Duodenal mucosa (tissue), 2 donors: ENCODE measurements around the gene C1orf141.
"Not testable (repeated sequence)": the region's sequence is repeated elsewhere in the genome, so short reads cannot be mapped to it uniquely, and the experiment has no call there.

ENCODE experiments used
- H3K27ac ChIP-seq: one replicate; pipeline ENCODE4 v1.7.0; 2013; ENCODE audit warnings: low read depth, low read length
- H3K27me3 ChIP-seq, 2 donors: one replicate each; pipeline ENCODE4 v1.7.0; 2013; ENCODE audit warnings: low read length in 2 of 2, control low read depth in 1 of 2; ENCODE audit not compliant: insufficient read depth in 2 of 2, control insufficient read depth in 1 of 2
- H3K36me3 ChIP-seq, 2 donors: one replicate each; pipeline ENCODE4 v1.7.0; 2013; ENCODE audit warnings: low read length in 2 of 2, control low read depth in 1 of 2; ENCODE audit not compliant: insufficient read depth in 2 of 2, control insufficient read depth in 1 of 2
- H3K4me1 ChIP-seq, 2 donors: one replicate each; pipeline ENCODE4 v1.7.0; 2013; ENCODE audit warnings: low read length in 2 of 2, control low read depth in 1 of 2; ENCODE audit not compliant: insufficient read depth in 2 of 2, control insufficient read depth in 1 of 2
- H3K4me3 ChIP-seq, 2 donors: one replicate each; pipeline ENCODE4 v1.7.0; 2013; ENCODE audit warnings: low read length in 2 of 2, low read depth in 1 of 2
- H3K9ac ChIP-seq, 2 donors: one replicate each; pipeline ENCODE4 v1.7.0; 2013; ENCODE audit warnings: low read length in 2 of 2, low read depth in 1 of 2
- H3K9me3 ChIP-seq, 2 donors: one replicate each; pipeline ENCODE4 v1.7.0; 2013; ENCODE audit warnings: low read length in 2 of 2, control low read depth in 1 of 2; ENCODE audit not compliant: control insufficient read depth in 1 of 2

The C1orf141 gene

DNA sequence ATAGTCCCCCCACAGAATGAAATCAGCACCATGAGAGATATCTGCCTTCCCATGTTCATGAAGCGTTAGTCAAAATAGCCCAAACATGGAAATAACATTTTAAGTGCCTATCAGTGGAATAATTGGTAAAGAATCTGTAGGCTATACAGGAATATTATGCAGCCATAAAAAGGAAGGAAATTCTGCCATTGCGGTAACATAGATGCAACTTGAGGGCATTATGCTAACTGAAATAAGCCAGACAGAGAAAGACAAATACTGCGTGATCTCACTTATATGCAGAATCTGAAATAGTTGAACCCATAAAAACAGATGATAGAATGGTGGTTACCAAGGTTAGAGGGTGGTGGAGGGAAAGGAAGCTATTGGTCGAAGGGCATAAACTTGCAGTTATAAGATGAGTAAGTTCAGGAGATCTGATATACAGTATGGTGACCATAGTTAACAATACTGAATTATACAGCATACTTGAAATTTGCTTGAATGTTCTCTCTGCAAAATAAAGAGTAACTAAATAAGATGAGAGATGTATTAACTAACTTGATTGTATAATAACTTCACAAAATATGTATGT lies 30.8 kb upstream of the C1orf141 start:
- H3K4me3 ChIP-seq = no peak overlapping the region
- H3K9me3 ChIP-seq = no peaks in the 10 kb centered on the region
- H3K36me3 ChIP-seq = no peaks in the 10 kb centered on the region
- H3K27ac ChIP-seq = no peak overlapping the region
- no peak overlapping the region for H3K9ac ChIP-seq
- H3K27me3 ChIP-seq = no peaks in the 10 kb centered on the region
- no peaks in the 10 kb centered on the region for H3K4me1 ChIP-seq

GRCh38 chr1:67162954-67163353 lies 28.2 kb upstream of the C1orf141 start:
- Histone ChIP-seq H3K36me3 (no peaks in the 10 kb centered on the region), H3K4me1 (no peaks in the 10 kb centered on the region), H3K9ac (no peak overlapping the region), H3K27ac (no peak overlapping the region), H3K27me3 (no peaks in the 10 kb centered on the region), H3K9me3 (no peaks in the 10 kb centered on the region), H3K4me3 (no peak overlapping the region)

GRCh38 chr1:67159233-67159632 lies 24.5 kb upstream of the C1orf141 start:
- Histone ChIP-seq H3K4me1 (no peaks in the 10 kb centered on the region), H3K9me3 (no peaks in the 10 kb centered on the region), H3K4me3 (no peak overlapping the region), H3K9ac (no peak overlapping the region), H3K36me3 (no peaks in the 10 kb centered on the region), H3K27me3 (no peaks in the 10 kb centered on the region), H3K27ac (no peak overlapping the region)

DNA sequence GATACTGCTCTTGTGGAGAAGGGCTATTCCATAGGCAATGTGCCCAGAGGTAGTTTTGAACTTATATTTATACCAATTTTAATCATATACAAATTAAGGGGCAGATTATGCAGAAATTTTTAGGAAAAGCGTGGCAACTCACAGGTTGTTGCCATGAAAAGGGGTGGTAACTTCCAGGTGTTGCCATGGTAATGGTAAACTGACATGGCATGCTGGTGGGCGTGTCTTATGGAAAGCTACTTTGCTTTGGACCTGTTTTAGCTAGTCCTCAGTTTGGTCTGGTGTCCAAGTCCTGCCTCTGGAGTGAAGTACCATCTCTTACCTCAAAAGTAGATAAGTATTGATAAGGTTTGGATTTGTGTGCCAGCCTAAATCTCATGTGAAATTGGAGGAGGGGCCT lies 23.6 kb upstream of the C1orf141 start:
- H3K27ac ChIP-seq = no peak overlapping the region
- no peak overlapping the region for H3K4me3 ChIP-seq
- H3K4me1 ChIP-seq = no peaks in the 10 kb centered on the region
- H3K27me3 ChIP-seq = no peaks in the 10 kb centered on the region
- no peaks in the 10 kb centered on the region for H3K36me3 ChIP-seq
- no peak overlapping the region for H3K9ac ChIP-seq
- H3K9me3 ChIP-seq = no peaks in the 10 kb centered on the region

DNA sequence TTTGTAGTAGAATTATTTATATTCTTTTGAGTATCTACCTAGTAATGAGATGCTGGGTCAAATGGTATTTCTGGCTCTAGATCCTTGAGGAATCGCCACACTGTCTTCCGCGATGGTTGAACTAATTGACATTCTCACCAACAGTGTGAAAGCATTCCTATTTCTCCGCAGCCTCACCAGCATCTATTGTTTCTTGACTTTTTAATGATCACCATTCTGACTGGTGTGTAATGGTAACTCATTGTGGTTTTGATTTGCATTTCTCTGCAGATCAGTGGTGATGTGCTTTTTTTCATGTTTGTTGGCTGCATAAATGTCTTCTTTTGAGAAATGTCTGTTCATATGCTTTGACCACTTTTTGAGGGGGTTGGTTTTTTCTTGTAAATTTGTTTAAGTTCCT lies 16.2 kb upstream of the C1orf141 start:
- no peaks in the 10 kb centered on the region for H3K36me3 ChIP-seq
- no peak overlapping the region for H3K27ac ChIP-seq
- no peak overlapping the region for H3K4me3 ChIP-seq
- H3K9me3 ChIP-seq = no peaks in the 10 kb centered on the region
- no peak overlapping the region for H3K9ac ChIP-seq
- peaks cover 7 to 10% of the 10 kb centered on the region in 2 donors for H3K4me1 ChIP-seq
- H3K27me3 ChIP-seq = no peaks in the 10 kb centered on the region

DNA sequence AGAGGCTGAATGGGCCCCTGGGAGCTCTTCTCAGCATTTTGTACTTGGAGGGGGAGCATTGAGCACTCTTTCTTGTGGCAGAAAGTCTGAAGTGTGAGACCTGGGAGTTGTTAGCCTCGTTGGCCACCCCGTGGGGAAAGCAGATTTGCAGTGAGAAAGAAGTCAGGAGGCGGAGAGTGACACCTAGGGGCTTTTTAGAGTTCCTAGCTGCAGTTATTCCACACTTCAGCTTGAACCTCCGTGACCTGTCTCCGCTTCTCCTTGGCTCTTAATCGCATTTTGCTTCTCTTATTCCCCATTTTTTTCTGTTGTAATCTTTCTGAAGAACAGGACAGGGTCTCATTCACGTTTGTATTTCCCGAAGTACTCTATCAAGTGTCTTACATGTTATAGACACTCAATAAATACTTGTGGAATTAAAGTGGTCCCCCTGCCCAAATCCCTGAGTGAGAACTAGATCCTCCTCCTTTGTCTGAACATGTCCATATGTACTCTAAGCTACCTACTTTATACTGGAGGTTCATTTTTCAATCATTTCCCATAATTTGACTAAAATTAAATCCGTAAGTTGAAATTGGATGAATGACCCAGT lies 14.5 kb upstream of the C1orf141 start:
- Histone ChIP-seq H3K4me3 (peak overlapping the region in 1 of 2 donors; percentile 13), H3K27me3 (no peaks in the 10 kb centered on the region), H3K9ac (no peak overlapping the region), H3K9me3 (no peaks in the 10 kb centered on the region), H3K4me1 (peaks cover 7 to 10% of the 10 kb centered on the region in 2 donors), H3K36me3 (no peaks in the 10 kb centered on the region), H3K27ac (no peak overlapping the region)

- Histone ChIP-seq H3K9me3 (no peaks in the 10 kb centered on the region), H3K4me3 (peak overlapping the region in 1 of 2 donors; percentile 13), H3K27me3 (no peaks in the 10 kb centered on the region), H3K9ac (no peak overlapping the region), H3K4me1 (peaks cover 7 to 10% of the 10 kb centered on the region in 2 donors), H3K36me3 (no peaks in the 10 kb centered on the region), H3K27ac (no peak overlapping the region)
Observed at GRCh38 chr1:67148516-67149178, 13.9 kb upstream of the C1orf141 start.

GRCh38 chr1:67147973-67148372 lies 13.2 kb upstream of the C1orf141 start:
- H3K9me3 ChIP-seq, H3K27me3 ChIP-seq, H3K36me3 ChIP-seq, H3K27ac ChIP-seq, H3K9ac ChIP-seq, H3K4me3 ChIP-seq: not testable (repeated sequence)
- peaks cover 7 to 10% of the 10 kb centered on the region in 2 donors for H3K4me1 ChIP-seq

- Histone ChIP-seq H3K27me3 (no peaks in the 10 kb centered on the region), H3K9me3 (no peaks in the 10 kb centered on the region), H3K4me3 (no peak overlapping the region), H3K4me1 (peaks cover 7 to 10% of the 10 kb centered on the region in 2 donors), H3K27ac (no peak overlapping the region), H3K9ac (no peak overlapping the region), H3K36me3 (no peaks in the 10 kb centered on the region)
Observed at GRCh38 chr1:67146539-67146938, 11.8 kb upstream of the C1orf141 start.

DNA sequence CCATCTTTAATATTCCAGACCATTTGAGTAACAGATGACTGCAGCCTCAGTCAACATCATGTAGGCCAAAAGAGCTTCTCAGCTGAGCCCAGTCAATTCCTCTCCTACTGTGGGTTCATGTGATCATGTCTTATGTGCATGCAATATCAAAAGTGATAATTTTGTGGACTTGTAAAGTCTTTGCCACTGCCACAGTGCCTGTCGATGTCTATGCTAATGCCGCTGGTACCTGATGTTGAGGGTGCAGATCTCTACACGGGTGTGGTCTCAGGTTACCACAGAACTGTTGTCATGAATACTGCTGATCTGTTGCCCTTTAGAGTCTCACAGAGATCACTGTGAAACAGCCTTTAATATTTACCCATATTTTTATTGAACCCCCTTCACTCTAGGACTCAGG lies 11.3 kb upstream of the C1orf141 start:
- Histone ChIP-seq H3K36me3 (no peaks in the 10 kb centered on the region), H3K27me3 (no peaks in the 10 kb centered on the region), H3K9me3 (no peaks in the 10 kb centered on the region), H3K4me1 (peaks cover 7 to 10% of the 10 kb centered on the region in 2 donors), H3K9ac (no peak overlapping the region), H3K4me3 (no peak overlapping the region), H3K27ac (no peak overlapping the region)
